D341Med (cell line): ENCODE data around the gene PSEN1.
A peak's percentile ranks its signal among the peaks of the same experiment; 100 is the strongest.

Experiments
- DNase-seq: peaks from one replicate; pipeline ENCODE4 v3.0.0; 2012; ENCODE audit warnings: low spot score

The PSEN1 gene

DNA sequence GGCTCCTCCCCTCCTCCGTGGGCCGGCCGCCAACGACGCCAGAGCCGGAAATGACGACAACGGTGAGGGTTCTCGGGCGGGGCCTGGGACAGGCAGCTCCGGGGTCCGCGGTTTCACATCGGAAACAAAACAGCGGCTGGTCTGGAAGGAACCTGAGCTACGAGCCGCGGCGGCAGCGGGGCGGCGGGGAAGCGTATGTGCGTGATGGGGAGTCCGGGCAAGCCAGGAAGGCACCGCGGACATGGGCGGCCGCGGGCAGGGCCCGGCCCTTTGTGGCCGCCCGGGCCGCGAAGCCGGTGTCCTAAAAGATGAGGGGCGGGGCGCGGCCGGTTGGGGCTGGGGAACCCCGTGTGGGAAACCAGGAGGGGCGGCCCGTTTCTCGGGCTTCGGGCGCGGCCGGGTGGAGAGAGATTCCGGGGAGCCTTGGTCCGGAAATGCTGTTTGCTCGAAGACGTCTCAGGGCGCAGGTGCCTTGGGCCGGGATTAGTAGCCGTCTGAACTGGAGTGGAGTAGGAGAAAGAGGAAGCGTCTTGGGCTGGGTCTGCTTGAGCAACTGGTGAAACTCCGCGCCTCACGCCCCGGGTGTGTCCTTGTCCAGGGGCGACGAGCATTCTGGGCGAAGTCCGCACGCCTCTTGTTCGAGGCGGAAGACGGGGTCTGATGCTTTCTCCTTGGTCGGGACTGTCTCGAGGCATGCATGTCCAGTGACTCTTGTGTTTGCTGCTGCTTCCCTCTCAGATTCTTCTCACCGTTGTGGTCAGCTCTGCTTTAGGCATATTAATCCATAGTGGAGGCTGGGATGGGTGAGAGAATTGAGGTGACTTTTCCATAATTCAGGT is at the start of gene PSEN1:
Gene PSEN1, plus strand, starts transcription at position 121 of the 839 bp plus-strand sequence. CDS start 11,513 bp downstream, outside the sequence.
- peak; percentile 98 for DNase-seq

DNA sequence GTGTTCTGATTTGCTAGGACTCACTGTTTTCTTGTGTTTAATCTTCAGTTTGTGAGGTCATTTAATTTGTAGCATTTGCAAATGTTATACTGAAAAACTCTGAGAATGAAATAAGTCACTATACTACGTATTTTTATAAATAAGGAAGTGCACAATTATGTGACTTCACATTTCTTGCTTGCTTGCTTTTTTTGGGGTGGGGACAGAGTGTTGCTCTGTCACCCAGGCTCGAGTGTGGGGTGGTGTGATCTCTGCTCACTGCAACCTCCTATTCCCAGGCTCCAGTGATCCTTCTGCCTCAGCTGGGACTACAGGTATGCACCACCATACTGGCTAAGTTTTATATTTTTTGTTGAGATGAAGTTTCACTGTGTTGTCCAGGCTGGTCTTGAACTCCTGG is 45.3 kb upstream of the PSEN1 start:
- no peak for DNase-seq

DNA sequence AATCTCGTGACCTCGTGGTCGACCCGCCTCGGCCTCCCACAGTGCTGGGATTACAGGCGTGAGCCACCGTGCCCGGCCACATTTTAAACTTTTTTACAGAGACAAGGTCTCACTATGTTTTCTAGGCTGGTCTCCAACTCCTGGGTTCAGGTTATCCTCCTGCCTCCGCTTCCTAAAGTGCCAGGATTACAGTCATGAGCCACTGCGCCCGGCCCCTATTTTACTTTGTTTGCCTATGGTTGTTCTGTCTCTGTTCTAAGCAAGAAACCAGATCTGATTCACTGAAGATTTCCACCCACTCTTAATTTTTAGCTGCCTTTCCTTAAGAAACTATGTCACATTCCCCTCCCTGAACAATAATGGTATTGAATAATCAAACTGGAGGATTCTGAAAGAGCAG is 38.9 kb upstream of the PSEN1 start:
- no peak for DNase-seq

DNA sequence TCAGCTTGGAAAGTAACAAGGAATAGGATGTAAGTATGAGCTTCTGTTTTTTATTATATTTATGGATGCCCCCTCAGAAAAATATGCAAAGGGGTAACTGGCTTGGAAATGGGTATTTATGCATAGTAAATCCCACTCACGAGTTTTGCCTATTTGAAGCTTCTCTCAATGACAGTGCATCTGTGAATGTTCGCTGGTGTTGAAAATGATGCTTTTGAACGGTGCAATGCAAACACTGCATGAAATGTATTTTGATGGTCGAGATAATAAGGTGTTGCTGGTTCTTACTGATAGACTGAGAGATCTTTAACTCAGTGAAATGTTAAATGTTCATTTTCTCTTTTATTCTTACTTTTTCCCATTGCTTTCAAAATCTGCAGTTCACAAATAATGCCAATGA is 36.0 kb upstream of the PSEN1 start:
- no peak for DNase-seq

DNA sequence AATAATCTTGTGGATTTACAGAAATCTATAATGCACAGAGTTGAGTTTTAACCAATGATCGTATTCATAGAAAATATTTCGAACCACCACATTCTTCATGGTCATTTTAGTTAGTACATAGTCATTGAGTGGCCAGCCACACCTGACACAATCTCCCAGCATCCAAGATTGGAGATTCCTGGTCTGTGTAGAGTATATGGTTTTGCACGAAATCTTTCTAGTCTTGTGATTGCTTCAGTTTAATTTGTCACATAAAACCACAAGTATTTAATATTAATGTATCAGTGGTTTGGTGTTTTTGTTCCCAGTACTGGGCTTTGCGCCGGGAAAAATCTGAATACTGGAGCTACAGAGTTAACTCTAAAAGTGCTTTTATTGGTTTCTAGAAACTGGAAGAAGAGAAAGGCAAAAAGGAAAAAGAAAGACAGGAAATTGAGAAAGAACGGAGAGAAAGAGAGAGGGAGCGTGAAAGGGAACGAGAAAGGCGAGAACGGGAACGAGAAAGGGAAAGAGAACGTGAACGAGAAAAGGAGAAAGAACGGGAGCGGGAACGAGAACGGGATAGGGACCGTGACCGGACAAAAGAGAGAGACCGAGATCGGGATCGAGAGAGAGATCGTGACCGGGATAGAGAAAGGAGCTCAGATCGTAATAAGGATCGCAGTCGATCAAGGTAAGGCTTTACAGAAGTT is 33.4 kb upstream of the PSEN1 start:
- DNase-seq, result no peak

DNA sequence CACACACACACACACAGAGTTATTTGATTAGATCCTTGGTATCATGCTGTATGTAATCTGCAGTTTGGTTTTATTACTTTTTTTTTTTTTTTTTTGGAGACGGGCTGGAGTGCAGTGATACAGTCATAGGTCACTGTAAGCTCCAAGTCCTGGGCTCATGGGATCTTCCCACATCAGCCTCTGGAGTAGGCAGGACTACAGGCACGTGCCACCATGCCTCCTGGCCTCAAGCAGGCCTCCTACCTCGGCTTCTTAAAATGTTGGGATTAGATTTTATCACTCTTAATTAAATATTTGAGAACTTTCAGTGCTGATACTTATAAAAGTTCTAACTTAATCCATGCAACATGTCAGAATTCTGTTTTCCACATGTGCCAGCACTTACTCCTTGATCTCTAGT is 31.3 kb upstream of the PSEN1 start:
- DNase-seq, result no peak

DNA sequence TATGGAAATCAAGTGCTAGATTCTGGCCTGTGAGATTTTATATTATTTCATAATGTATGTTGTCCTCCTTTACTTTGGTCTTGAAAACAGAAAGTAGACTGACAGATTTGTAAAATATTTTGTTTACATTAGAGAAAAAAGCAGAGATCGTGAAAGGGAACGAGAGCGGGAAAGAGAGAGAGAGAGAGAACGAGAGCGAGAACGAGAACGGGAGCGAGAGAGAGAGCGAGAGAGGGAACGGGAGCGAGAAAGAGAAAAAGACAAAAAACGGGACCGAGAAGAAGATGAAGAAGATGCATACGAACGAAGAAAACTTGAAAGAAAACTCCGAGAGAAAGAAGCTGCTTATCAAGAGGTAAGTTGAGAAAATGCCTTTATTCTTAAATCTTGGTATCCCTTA is 30.6 kb upstream of the PSEN1 start:
- no peak for DNase-seq

DNA sequence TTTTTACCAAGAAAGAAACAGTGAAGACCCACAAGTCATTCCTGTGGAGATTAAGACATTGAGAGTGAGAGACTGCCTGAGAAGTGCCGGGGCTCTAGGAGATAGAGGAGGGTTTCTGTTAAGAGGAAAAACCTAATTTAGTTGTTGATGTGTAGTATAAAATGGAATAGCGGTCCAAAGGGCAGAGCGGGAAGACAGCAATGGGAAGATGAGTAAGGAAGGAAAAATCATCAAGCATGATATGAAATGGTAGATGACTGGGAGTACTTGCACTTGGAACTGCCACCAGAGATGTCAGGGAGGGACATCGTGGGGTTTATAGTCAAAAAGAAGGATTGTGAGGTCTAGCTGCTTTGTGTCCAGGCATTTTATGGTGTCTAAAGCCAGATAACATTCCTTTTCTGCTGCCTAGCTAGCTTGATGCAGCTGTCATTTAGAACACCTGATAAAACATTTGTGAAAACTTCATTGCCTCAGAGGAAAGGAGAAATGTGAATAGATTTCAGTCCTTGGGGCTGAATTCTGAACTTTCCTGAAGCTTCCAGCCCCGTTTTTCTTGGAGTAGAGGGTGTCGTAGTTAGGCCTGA is 20.1 kb upstream of the PSEN1 start:
- no peak for DNase-seq

DNA sequence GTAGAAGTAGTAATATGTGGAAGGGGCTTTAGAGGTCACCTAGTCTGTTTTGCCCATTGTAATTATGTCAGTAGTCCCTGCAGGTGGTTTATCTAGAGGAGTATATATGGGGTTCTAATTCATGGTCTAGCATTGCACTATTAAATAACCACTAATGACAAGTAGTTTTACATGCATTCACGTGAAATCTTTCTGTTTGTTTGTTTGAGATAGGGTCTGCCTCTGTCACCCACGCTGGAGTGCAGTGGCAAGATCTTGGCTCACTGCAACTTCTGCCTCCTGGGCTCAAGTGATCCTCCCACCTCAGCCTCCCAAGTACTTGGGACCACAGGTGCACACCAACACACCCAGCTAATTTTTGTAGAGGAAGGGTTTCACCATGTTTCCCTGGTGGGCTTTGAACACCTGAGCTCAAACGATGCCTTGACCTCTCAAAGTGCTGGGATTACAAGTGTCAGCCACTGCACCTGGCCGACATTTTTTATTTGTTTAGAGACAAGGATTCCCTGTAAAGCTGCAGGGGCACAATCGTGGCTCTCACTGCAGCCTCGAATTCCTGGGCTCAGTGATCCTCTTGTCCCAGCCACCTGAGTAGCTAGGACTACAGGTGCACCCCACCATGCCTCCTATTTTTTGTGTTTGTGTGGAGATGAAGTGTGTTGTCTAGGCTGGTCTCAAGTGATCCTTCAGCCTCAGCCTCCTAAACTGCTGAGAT is 12.0 kb upstream of the PSEN1 start:
- DNase-seq, result no peak

DNA sequence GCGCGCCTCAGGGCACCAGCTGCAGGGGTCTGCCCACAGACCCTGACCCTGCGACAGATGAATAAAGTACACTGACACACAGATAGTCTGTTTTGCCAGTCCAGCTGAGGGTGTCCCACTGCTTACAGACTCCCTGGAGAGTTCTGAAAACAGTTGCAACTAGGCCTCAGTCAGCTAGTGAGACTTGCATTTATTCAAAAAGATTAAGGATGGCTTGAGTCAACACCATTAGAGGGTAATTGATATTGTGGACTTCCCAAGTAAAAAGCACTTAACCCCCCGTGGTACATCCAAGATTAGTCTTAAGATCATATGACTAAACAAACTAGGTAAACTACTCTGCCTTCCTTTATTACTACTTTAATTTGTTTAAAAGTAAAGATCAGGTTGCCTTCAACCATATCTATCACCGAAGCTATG is 11.1 kb upstream of the PSEN1 start:
- DNase-seq, result no peak

DNA sequence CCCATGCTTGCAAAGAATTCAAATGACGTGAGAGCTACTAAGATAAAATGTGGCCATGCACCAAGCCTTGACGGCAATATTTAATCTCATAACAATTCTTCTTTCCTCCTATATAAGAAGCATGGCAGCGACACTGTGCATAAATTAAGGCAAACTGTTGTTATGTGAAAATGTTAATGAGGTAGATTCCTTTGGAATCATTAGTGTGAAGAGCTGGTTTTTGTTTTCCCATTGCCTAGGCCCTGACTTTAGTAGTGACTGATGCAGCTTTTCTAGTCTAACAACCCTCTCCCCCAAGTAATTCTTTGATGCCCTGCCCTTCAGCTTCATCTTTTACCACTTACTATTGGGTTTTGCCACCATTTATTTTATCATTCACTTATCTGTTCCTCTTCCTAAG is 10.6 kb upstream of the PSEN1 start:
- no peak for DNase-seq

DNA sequence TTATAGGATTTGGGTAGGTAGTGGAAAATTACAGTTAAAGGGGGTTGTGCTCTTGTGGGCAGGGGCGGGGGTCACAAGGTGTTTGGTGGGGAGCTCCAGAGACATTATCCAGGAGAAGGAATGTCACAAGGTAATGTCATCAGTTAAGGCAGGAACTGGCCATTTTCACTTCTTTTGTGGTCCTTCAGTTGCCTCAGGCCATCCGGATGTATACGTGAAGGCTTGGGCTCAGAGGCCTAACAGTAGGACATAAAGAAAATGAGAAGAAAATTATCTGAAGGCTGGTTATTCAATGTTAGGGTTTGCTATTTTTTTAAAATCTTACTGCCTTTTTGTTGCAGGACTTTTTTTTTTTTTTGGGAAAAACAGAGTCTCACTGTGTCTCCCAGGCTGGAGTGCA is 2.5 kb upstream of the PSEN1 start:
- no peak for DNase-seq

DNA sequence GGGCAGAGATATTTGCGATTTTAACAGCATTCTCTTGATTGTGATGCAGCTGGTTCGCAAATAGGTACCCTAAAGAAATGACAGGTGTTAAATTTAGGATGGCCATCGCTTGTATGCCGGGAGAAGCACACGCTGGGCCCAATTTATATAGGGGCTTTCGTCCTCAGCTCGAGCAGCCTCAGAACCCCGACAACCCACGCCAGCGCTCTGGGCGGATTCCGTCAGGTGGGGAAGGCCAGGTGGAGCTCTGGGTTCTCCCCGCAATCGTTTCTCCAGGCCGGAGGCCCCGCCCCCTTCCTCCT is 271 bp upstream of the PSEN1 start:
- DNase-seq, result no peak

DNA sequence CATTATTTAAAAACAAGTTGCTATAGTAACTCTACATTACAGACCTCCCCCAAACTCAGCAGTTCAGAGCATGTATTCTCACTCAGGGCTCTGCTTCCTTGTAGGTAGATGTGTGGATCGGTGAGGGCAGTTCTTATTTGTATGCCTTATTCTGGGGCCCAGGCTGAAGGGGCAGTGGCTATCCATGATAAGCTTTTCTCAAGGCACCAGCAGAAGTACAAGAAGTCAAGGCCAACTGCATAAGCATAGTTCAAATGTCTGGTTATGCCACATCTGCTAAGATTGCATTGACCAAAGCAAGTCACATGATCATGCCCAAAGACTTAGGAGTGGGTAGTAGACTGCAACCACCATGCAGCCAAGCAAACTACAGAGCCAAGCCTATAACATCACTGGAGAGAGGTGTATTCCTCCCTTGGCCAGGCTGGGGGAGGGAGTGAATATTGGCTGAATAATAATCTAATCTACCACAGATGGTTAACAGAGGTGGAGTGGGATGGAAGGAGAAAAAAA is 4.6 kb downstream of the PSEN1 start:
- DNase-seq, result no peak

DNA sequence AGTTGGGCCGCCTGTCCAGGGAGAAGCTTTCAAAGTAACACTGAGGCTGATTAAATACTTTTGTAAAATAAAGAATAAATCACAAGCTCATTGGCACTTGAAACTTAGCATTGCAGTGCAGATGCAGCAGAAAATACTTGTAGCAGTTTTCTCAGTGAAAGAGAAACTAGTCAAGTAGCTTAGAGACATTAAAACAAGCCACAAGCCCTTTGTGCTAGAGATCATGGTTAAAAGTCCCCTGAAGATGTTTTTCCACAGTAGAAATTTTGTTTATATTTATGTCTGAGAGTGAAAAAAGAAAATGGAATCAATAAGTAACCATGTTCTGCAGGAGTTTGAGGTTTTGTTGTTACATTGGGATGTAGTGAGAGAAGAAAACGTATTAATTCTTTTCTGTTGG is 5.9 kb downstream of the PSEN1 start:
- no peak for DNase-seq

DNA sequence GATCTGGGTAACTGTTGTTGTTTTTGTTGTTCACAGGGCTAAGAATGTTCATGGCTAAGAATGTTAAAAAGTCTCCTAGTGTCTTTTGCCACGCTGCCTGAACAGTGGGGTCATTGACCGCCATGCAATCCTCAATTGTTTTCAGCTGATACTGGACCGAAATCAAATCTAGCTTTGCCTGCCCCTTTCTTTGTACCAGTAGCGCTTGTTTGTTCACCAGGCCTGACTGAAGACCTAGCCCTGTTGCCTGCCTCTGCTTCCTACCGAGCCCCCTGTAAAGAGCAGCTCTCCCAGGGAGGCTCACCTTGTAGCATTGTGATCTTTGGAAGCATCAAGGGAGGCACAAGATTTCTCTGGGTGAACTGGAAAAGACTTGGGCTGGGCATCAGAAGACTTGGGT is 6.7 kb downstream of the PSEN1 start:
- DNase-seq, result no peak

DNA sequence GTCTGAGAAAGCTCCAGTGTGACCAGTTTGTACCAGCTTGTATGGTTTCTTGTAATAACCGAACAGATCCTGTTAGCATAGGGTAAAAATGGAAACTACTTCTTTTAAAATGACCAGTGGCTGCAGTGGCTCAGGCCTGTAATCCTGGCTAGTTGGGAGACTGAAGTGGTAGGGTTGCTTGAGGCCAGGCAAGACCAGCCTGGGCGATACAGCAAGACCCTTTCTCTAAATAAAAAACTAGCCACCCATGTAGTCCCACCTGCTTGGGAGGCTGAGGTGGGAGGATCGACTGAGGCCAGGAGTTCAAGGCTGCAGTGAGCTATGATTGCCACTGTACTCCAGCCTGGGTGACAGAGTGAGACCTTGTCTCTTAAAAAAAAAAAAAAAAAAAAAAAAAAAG is 7.3 kb downstream of the PSEN1 start:
- DNase-seq, result no peak

DNA sequence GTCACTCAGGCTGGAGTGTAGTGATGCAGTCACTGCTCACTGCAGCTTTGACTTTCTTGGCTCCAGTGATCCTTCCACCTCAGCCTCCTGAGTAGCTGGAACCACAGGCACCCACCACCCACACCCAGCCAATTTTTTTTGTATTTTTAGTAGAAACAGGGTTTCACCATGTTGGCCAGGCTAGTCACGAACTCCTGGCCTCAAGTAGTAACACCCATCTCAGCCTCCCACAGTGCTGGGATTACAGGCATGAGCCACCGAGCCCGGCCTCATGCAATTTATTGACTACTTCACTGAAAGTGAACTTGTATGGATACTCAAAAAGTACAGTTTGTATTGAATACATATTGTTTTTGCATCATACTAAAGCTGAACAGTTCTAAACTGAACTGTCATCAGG is 9.1 kb downstream of the PSEN1 start:
- DNase-seq, result no peak

DNA sequence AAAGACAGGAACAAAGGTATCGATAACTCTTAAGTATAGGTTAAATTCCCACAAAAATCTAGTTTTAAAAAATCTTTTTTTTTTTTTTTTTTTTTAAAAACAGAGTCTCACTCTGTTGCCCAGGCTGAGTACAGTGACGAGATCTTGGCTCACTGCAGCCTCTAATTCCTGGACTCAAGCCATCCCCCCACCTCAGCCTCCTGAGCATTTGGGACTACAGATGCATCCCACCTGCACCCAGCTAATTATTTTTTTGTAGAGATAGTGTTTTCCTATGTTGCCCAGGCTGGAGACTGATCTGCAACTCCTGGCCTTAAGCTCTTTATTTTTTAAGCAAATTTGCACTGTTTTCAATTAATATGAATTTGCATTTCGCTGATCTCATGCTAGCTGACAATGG is 9.8 kb downstream of the PSEN1 start:
- DNase-seq, result no peak

DNA sequence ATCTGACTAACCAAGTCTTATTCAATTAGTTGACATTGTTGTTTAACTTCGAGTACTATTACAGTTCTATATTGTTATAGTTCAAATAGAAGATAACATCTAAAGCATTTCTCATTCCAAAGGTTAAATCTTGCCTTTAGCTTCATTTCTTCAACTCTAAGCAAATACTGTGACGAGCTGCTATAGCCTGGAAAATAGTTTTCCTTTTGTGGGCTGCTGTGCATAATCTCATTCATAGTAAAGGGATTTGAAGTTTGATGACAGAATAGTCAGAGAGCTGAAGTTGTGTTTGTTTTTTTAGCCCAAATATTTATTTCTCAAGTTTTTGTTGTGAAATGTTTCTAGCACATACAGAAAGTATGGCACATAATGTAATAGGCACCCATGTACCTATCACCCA is 13.4 kb downstream of the PSEN1 start:
- DNase-seq, result no peak

DNA sequence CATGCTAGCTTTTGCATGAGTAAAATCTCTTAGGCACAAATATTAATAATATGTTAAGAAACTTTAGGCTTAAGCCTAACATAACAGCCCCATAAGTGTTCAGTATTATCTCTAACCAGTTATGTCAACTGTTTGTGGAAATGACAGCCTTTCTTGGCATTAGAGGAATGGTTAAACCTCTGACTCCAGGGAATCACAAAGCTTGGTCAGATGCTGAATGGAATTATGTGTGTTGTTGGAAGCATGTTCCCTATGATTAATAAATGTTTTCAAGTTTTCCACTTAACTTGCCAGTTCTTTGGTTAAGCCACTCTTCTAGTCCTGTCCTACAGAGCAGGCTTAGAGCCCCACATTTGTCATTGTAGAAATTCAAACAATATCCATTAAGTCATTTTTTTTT is 17.0 kb downstream of the PSEN1 start:
- peak; percentile 37 for DNase-seq

DNA sequence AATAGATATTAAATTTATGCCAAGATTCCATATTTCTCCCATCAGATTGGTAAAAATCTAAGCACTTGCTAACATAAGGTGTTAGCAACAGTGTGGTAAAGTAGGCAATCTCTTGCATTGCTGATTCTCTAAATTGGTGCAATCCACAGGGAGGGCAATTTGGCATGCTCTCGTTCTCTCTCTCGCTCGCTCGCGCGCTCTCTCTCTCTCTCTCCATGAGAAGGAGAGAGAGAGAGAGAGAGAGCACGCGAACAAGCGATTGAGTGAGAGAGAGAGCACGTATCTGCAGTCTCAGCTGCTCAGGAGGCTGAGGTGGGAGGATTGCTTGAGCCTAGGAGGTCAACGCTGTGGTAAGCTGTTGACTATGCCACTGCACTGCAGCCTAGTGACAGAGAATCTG is 25.9 kb downstream of the PSEN1 start:
- no peak for DNase-seq

DNA sequence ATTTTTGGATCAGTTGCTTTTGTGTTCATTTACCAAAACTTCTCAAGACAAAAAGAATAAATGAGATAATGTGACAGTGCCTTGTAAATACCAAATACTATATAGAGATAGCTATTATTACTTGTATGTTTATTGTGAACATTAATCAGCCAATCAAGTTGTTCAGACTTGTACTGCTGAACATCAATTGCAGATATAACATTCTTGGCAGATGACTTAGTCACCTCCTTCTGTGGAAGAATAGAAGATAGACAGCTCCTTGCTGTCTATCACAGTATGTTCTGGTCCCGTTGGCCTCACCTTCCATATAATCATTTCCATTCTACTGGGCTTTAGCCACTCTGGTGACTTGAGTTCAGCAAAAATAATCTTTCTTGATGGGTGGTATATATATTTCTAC is 30.1 kb downstream of the PSEN1 start:
- no peak for DNase-seq
